ENCODE data around the gene PRICKLE2. TPM values are rescaled to one million over a fixed set of nuclear protein-coding genes. Genes with fewer than 3 reads are reported as not detected.

Gene PRICKLE2
- total and polyA plus RNA-seq, 2 donors (not counting 3 experiments of a cell fraction or from before 2014, with no cell fraction given): 3.0 to 7.1 TPM

DNA sequence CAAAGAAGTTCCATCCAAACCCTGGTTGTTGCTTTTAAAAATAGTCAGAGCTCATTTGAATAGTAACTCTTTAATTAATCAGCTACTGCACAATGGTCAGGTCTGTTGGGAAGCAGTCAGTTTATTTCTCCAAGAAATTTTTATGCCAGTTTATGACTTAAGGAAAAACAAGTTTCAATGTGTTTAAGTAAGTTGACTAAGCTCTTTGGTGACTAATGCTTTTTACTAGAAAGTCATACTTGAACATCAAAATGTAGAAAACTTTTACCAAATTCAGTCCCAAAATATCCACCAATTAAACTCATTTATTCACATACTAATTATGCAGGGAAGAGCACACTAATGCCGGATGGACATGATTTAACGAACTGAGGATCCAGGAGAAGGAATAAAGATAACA lies 22.1 kb downstream of the PRICKLE2 start:
- Histone ChIP-seq H3K9ac (replicated peaks; ENCODE audit: extremely low read depth, insufficient read depth, low read length) (no peak overlapping the region), H3K9me3 (replicated peaks; ENCODE audit: control insufficient read depth, insufficient read depth, low read length) (no peaks in the 10 kb centered on the region), H3K27me3 (ENCODE audit: control insufficient read depth in 2 of 2, insufficient read depth in 2 of 2, low read length in 2 of 2) (no peaks in the 10 kb centered on the region), H4K20me1 (replicated peaks; ENCODE audit: control insufficient read depth, extremely low read depth, insufficient read depth, low read length) (no peaks in the 10 kb centered on the region), H3K4me2 (ENCODE audit: insufficient read depth, low read length) (no peak overlapping the region), H3K9me1 (replicated peaks; ENCODE audit: control insufficient read depth, extremely low read depth, insufficient read depth, low read length) (no peaks in the 10 kb centered on the region), H3K4me1 (ENCODE audit: control insufficient read depth, extremely low read depth, insufficient read depth, low read length) (no peaks in the 10 kb centered on the region), H2AFZ (ENCODE audit: low read depth, low read length) (no peak overlapping the region), H3K27ac (ENCODE audit: insufficient read depth, low read depth, low read length) (no peak overlapping the region), H3K36me3 (ENCODE audit: control insufficient read depth in 2 of 2, extremely low read depth in 1 of 2, insufficient read depth in 2 of 2, low read length in 2 of 2) (no peaks in the 10 kb centered on the region), H3K4me3 (replicated peaks in 1 of 3; ENCODE audit: insufficient read depth in 1 of 3, low read depth in 1 of 3, low read length in 3 of 3) (no peak overlapping the region), H3K79me2 (ENCODE audit: control insufficient read depth, insufficient read depth, low read length) (no peaks in the 10 kb centered on the region)
- dilution Hi-C loops (cut with MboI; ENCODE audit: extremely low pct_ligation_motif_present, low sequenced_read_pairs) (no loop called here), intact Hi-C loops (cut with micrococcal nuclease) (no loop called here)
- FAIRE-seq: no peak
- ChIA-PET CTCF (no interaction called here), POLR2A (no interaction called here)
- no peak for DNase-seq (ENCODE audit: low read depth, low spot score)
- BruUV-seq (replicated peaks): no TSS peak
- TF ChIP-seq, protein P1, sequence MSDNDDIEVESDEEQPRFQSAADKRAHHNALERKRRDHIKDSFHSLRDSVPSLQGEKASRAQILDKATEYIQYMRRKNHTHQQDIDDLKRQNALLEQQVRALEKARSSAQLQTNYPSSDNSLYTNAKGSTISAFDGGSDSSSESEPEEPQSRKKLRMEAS (IDR thresholded peaks at IDR 0.05; ENCODE audit: insufficient read depth, insufficient read length): no peak
- TF ChIP-seq POLR2AphosphoS5 (IDR thresholded peaks at IDR 0.05; ENCODE audit: insufficient read depth, low read depth, low read length) (no peak), POLR2A (IDR thresholded peaks at IDR 0.05; ENCODE audit: low read depth, low read length) (no peak)

DNA sequence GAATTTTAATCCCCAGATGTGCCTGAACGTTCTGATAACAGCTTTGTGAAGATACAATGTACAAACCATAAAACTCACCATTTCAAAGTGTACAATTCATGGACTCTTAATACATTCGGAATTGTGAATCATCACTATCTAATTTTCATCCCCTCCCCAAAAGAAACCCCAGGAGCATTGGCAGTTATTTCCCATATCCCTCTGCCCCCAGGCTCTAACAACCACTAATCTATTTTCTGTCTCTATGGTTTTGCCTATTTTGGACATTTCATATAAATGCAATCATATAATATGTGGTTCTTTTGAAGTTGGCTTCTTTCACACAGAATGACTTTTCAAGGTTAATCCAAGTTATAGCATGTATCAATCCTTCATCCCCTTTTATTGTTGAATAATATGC lies 25.3 kb downstream of the PRICKLE2 start:
- intact Hi-C loops (cut with micrococcal nuclease) (no loop called here), dilution Hi-C loops (cut with MboI; ENCODE audit: extremely low pct_ligation_motif_present, low sequenced_read_pairs) (no loop called here)
- peaks cover 8% of the 10 kb centered on the region for H3K4me1 ChIP-seq (ENCODE audit: control insufficient read depth, extremely low read depth, insufficient read depth, low read length)
- H3K4me3 ChIP-seq (replicated peaks in 1 of 3; ENCODE audit: insufficient read depth in 1 of 3, low read depth in 1 of 3, low read length in 3 of 3): no peak overlapping the region
- H3K79me2 ChIP-seq (ENCODE audit: control insufficient read depth, insufficient read depth, low read length): no peaks in the 10 kb centered on the region
- H3K36me3 ChIP-seq (ENCODE audit: control insufficient read depth in 2 of 2, extremely low read depth in 1 of 2, insufficient read depth in 2 of 2, low read length in 2 of 2): no peaks in the 10 kb centered on the region
- H3K27me3 ChIP-seq (ENCODE audit: control insufficient read depth in 2 of 2, insufficient read depth in 2 of 2, low read length in 2 of 2): no peaks in the 10 kb centered on the region
- H3K9ac ChIP-seq (replicated peaks; ENCODE audit: extremely low read depth, insufficient read depth, low read length): no peak overlapping the region
- FAIRE-seq (no peak), DNase-seq (ENCODE audit: low read depth, low spot score) (no peak)
- CTCF ChIA-PET: no interaction called here
- H4K20me1 ChIP-seq (replicated peaks; ENCODE audit: control insufficient read depth, extremely low read depth, insufficient read depth, low read length): no peaks in the 10 kb centered on the region
- POLR2A ChIA-PET: no interaction called here
- H3K27ac ChIP-seq (ENCODE audit: insufficient read depth, low read depth, low read length): no peak overlapping the region
- no peak for TF ChIP-seq POLR2AphosphoS5 (IDR thresholded peaks at IDR 0.05; ENCODE audit: insufficient read depth, low read depth, low read length)
- TF ChIP-seq, protein P1 (IDR thresholded peaks at IDR 0.05; ENCODE audit: insufficient read depth, insufficient read length): no peak
- TF ChIP-seq FOS (IDR thresholded peaks at IDR 0.05; ENCODE audit: borderline replicate concordance, insufficient read depth, low read length): no peak
- TF ChIP-seq, protein P2, sequence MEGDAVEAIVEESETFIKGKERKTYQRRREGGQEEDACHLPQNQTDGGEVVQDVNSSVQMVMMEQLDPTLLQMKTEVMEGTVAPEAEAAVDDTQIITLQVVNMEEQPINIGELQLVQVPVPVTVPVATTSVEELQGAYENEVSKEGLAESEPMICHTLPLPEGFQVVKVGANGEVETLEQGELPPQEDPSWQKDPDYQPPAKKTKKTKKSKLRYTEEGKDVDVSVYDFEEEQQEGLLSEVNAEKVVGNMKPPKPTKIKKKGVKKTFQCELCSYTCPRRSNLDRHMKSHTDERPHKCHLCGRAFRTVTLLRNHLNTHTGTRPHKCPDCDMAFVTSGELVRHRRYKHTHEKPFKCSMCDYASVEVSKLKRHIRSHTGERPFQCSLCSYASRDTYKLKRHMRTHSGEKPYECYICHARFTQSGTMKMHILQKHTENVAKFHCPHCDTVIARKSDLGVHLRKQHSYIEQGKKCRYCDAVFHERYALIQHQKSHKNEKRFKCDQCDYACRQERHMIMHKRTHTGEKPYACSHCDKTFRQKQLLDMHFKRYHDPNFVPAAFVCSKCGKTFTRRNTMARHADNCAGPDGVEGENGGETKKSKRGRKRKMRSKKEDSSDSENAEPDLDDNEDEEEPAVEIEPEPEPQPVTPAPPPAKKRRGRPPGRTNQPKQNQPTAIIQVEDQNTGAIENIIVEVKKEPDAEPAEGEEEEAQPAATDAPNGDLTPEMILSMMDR (IDR thresholded peaks at IDR 0.05; ENCODE audit: extremely low read depth in 1 of 2, insufficient read depth in 1 of 2, low read depth in 1 of 2, low read length in 2 of 2): no peak
- no peak for TF ChIP-seq MYC (IDR thresholded peaks at IDR 0.05; ENCODE audit: low read depth, low read length)
- no peak for TF ChIP-seq POLR2A (IDR thresholded peaks at IDR 0.05; ENCODE audit: low read depth, low read length)
- no peak for TF ChIP-seq GATA2 (IDR thresholded peaks at IDR 0.05; ENCODE audit: insufficient read depth, insufficient read length, low read depth, low read length)
- no peak for TF ChIP-seq JUN (IDR thresholded peaks at IDR 0.05; ENCODE audit: borderline replicate concordance, insufficient read depth, insufficient read length, low read depth)
- TF ChIP-seq EZH2 (IDR thresholded peaks at IDR 0.05; ENCODE audit: borderline replicate concordance, low read depth, low read length, severe bottlenecking): no peak
- no peak overlapping the region for H3K4me2 ChIP-seq (ENCODE audit: insufficient read depth, low read length)
- H3K9me1 ChIP-seq (replicated peaks; ENCODE audit: control insufficient read depth, extremely low read depth, insufficient read depth, low read length): no peaks in the 10 kb centered on the region
- H3K9me3 ChIP-seq (replicated peaks; ENCODE audit: control insufficient read depth, insufficient read depth, low read length): no peaks in the 10 kb centered on the region
- H2AFZ ChIP-seq (ENCODE audit: low read depth, low read length): no peak overlapping the region
- no TSS peak for BruUV-seq (replicated peaks)
